Ammon's horn (tissue), 1 donor: ENCODE measurements around the gene DLK2.
"Not testable (repeated sequence)": the region's sequence is repeated elsewhere in the genome, so short reads cannot be mapped to it uniquely, and the experiment has no call there.

Source experiments
- DNase-seq: peaks from one replicate; pipeline ENCODE4 v3.0.0-alpha.2; 2016; ENCODE audit warnings: low spot score

Gene DLK2

GRCh38 chr6:43481591-43482236 lies 26.4 kb upstream of the DLK2 start:
- DNase-seq = no peak

GRCh38 chr6:43481075-43481474 lies 25.7 kb upstream of the DLK2 start:
- no peak for DNase-seq

GRCh38 chr6:43478008-43478372 lies 22.6 kb upstream of the DLK2 start:
- DNase-seq = no peak

- peak; percentile 93 for DNase-seq
Measured at GRCh38 chr6:43477235-43478007, 22.1 kb upstream of the DLK2 start, which contains the start of gene TJAP1. TJAP1 (plus strand) TSS chr6:43477570; CDS start chr6:43499002, 21,432 bp downstream.

GRCh38 chr6:43476746-43477145 lies 21.4 kb upstream of the DLK2 start:
- DNase-seq = no peak

- DNase-seq = no peak
Measured at GRCh38 chr6:43475516-43475915, 20.2 kb upstream of the DLK2 start.

- no peak for DNase-seq
Measured at GRCh38 chr6:43472515-43472914, 17.2 kb upstream of the DLK2 start.

GRCh38 chr6:43471399-43471798 lies 16.1 kb upstream of the DLK2 start:
- DNase-seq = no peak

- no peak for DNase-seq
Measured at GRCh38 chr6:43469947-43470346, 14.6 kb upstream of the DLK2 start.

GRCh38 chr6:43468748-43469681 lies 13.7 kb upstream of the DLK2 start:
- no peak for DNase-seq

- DNase-seq = no peak
Measured at GRCh38 chr6:43468240-43468639, 12.9 kb upstream of the DLK2 start.

GRCh38 chr6:43467752-43468151 lies 12.4 kb upstream of the DLK2 start:
- DNase-seq = no peak

- DNase-seq = not testable (repeated sequence)
Measured at GRCh38 chr6:43467265-43467664, 11.9 kb upstream of the DLK2 start.

- DNase-seq = no peak
Measured at GRCh38 chr6:43465948-43466347, 10.6 kb upstream of the DLK2 start.

GRCh38 chr6:43464337-43464736 lies 9.0 kb upstream of the DLK2 start:
- DNase-seq = no peak

GRCh38 chr6:43461936-43462335 lies 6.6 kb upstream of the DLK2 start:
- DNase-seq = no peak

GRCh38 chr6:43460032-43460431 lies 4.7 kb upstream of the DLK2 start:
- no peak for DNase-seq

- no peak for DNase-seq
Measured at GRCh38 chr6:43459535-43459934, 4.2 kb upstream of the DLK2 start.

GRCh38 chr6:43458154-43458553 lies 2.8 kb upstream of the DLK2 start:
- DNase-seq = not testable (repeated sequence)

- no peak for DNase-seq
Measured at GRCh38 chr6:43457643-43458042, 2.3 kb upstream of the DLK2 start.

GRCh38 chr6:43454696-43455530 lies 435 bp downstream of the DLK2 start:
- DNase-seq = peak; percentile 87

GRCh38 chr6:43454290-43454695 lies 1.1 kb downstream of the DLK2 start:
- no peak for DNase-seq
